DND-41 (cell line): ENCODE data around the gene RUNX2.
"Not testable (repeated sequence)": the region's sequence is repeated elsewhere in the genome, so short reads cannot be mapped to it uniquely, and the experiment has no call there.

ENCODE experiments used
- ATAC-seq: fragments of 200-7000 bp; cut with Tn5 transposase; 3 replicates; pipeline ENCODE4 v1.9.1; 2021; ENCODE audit warnings: low read depth; ENCODE audit not compliant: insufficient read depth
- DNase-seq: peaks from one replicate; pipeline ENCODE4 v3.0.0-alpha.2; 2020
- H2AFZ ChIP-seq: 2 replicates; pipeline ENCODE4 v1.6.0; 2012; ENCODE audit warnings: low read depth, low read length
- H3K27ac ChIP-seq: 2 replicates; pipeline ENCODE4 v1.5.1; 2012; ENCODE audit warnings: low read length, inconsistent platforms
- H3K27me3 ChIP-seq: fragments of 200-600 bp; sonication (generic); 2 replicates; pipeline ENCODE4 v1.6.0; 2012; ENCODE audit warnings: low read length, mild to moderate bottlenecking, inconsistent platforms; ENCODE audit not compliant: insufficient read depth, poor library complexity
- H3K36me3 ChIP-seq: 2 replicates; pipeline ENCODE4 v1.5.1; 2012; ENCODE audit warnings: low read length, inconsistent platforms; ENCODE audit not compliant: insufficient read depth
- H3K4me1 ChIP-seq: 2 replicates; pipeline ENCODE4 v1.5.1; 2012; ENCODE audit warnings: mild to moderate bottlenecking, low read length; ENCODE audit not compliant: insufficient read depth
- H3K4me2 ChIP-seq: 2 replicates; pipeline ENCODE4 v1.6.0; 2012; ENCODE audit warnings: mild to moderate bottlenecking, moderate library complexity, low read length, inconsistent platforms; ENCODE audit not compliant: insufficient read depth
- H3K4me3 ChIP-seq, 2 experiments: fragments of 200-600 bp in 1 of 2; shearing (Covaris generic) in 1 of 2; 2 replicates each; pipeline ENCODE4 v1.5.1; 2012 to 2016; ENCODE audit warnings: inconsistent platforms in 2 of 2, low read length in 2 of 2, mild to moderate bottlenecking in 2 of 2, low read depth in 1 of 2, moderate library complexity in 1 of 2
- H3K79me2 ChIP-seq: 2 replicates; pipeline ENCODE4 v1.6.0; 2012; ENCODE audit warnings: low read length, inconsistent platforms; ENCODE audit not compliant: insufficient read depth
- H3K9ac ChIP-seq: 2 replicates; pipeline ENCODE4 v1.6.0; 2012; ENCODE audit warnings: low read depth, mild to moderate bottlenecking, inconsistent platforms, low read length, moderate library complexity
- H3K9me3 ChIP-seq: 2 replicates; pipeline ENCODE4 v1.5.1; 2012; ENCODE audit warnings: low read length, moderate library complexity, mild to moderate bottlenecking, inconsistent platforms; ENCODE audit not compliant: insufficient read depth, severe bottlenecking
- H4K20me1 ChIP-seq: 2 replicates; pipeline ENCODE4 v1.6.0; 2012; ENCODE audit warnings: low read length; ENCODE audit not compliant: insufficient read depth
- CTCF ChIP-seq: IDR thresholded peaks from 2 replicates; pipeline ENCODE4 v1.5.1; 2012; ENCODE audit warnings: borderline replicate concordance, low read length, moderate library complexity, mild to moderate bottlenecking; ENCODE audit not compliant: poor library complexity, severe bottlenecking; ENCODE audit errors: extremely low read depth
- EZH2 ChIP-seq: IDR thresholded peaks from 3 replicates; pipeline ENCODE4 v1.6.1; 2012; ENCODE audit warnings: borderline replicate concordance, low read depth, mild to moderate bottlenecking, moderate library complexity, low read length, inconsistent platforms; ENCODE audit not compliant: severe bottlenecking

Gene RUNX2

DNA sequence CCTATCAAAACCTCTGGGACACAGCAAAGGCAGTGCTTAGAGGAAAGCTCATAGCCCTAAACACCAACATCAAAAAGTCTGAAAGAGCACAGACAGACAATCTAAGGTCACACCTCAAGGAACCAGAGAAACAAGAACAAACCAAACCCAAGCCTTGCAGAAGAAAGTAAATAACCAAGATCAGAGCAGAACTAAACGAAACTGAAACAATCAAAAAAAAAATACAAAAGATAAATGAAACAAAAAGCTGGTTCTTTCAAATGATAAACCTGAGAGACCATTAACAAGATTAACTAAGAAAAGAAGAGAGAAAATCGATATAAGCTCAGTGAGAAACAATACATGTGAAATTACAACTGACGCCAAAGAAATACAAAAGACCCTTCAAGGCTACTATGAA, 34.8 kb upstream of the RUNX2 start:
- H3K27ac ChIP-seq, result peak overlapping the region; percentile 2; the same call in 1 of the 2 replicates
- peaks cover 7% of the 10 kb centered on the region; the same call in 1 of the 2 replicates for H3K79me2 ChIP-seq
- TF ChIP-seq CTCF (no peak), EZH2 (no peak)
- peaks cover 3% of the 10 kb centered on the region for H3K9me3 ChIP-seq
- H3K4me3 ChIP-seq, result no peak overlapping the region
- no peaks in the 10 kb centered on the region for H4K20me1 ChIP-seq
- no peak overlapping the region for H2AFZ ChIP-seq
- H3K36me3 ChIP-seq, result no peaks in the 10 kb centered on the region
- H3K4me1 ChIP-seq, result peaks cover 31% of the 10 kb centered on the region
- H3K9ac ChIP-seq, result no peak overlapping the region
- H3K27me3 ChIP-seq, result no peaks in the 10 kb centered on the region
- H3K4me2 ChIP-seq, result no peak overlapping the region
- ATAC-seq (no peak), DNase-seq (no peak)

GRCh38 chr6:45294065-45294701, 33.9 kb upstream of the RUNX2 start:
- not testable (repeated sequence) for H3K36me3 ChIP-seq, H2AFZ ChIP-seq

GRCh38 chr6:45297320-45297719, 30.8 kb upstream of the RUNX2 start:
- H3K9me3 ChIP-seq, result peaks cover 3% of the 10 kb centered on the region
- no peak for TF ChIP-seq EZH2
- TF ChIP-seq CTCF, result no peak
- no peak overlapping the region for H3K9ac ChIP-seq
- H3K4me2 ChIP-seq, result no peak overlapping the region
- no peaks in the 10 kb centered on the region for H3K27me3 ChIP-seq
- H3K79me2 ChIP-seq, result no peaks in the 10 kb centered on the region
- H3K36me3 ChIP-seq, result no peaks in the 10 kb centered on the region
- ATAC-seq (no peak), DNase-seq (no peak)
- no peak overlapping the region for H3K4me3 ChIP-seq
- H3K27ac ChIP-seq, result no peak overlapping the region
- H3K4me1 ChIP-seq, result peaks cover 25% of the 10 kb centered on the region
- H2AFZ ChIP-seq, result no peak overlapping the region
- no peaks in the 10 kb centered on the region for H4K20me1 ChIP-seq

More at GRCh38 chr6:45294065-45294701, 33.9 kb upstream of the RUNX2 start:
- H4K20me1 ChIP-seq, H3K9me3 ChIP-seq, H3K4me3 ChIP-seq, H3K9ac ChIP-seq, H3K79me2 ChIP-seq, DNase-seq, H3K27me3 ChIP-seq: not testable (repeated sequence)
- peak; percentile 49; the same call in 1 of the 3 replicates for ATAC-seq
- H3K4me1 ChIP-seq, result peaks cover 31% of the 10 kb centered on the region
- H3K4me2 ChIP-seq, result peak overlapping the region; percentile 41
- H3K27ac ChIP-seq, result peak overlapping the region; percentile 11

GRCh38 chr6:45299096-45299581, 29.0 kb upstream of the RUNX2 start:
- DNase-seq, result no peak
- no peak overlapping the region for H2AFZ ChIP-seq
- H3K4me3 ChIP-seq, result no peak overlapping the region
- no peak overlapping the region for H3K4me2 ChIP-seq
- H3K9me3 ChIP-seq, result no peaks in the 10 kb centered on the region
- no peaks in the 10 kb centered on the region for H4K20me1 ChIP-seq
- no peak for ATAC-seq
- H3K9ac ChIP-seq, result no peak overlapping the region
- peaks cover 20% of the 10 kb centered on the region for H3K4me1 ChIP-seq
- H3K36me3 ChIP-seq, result no peaks in the 10 kb centered on the region
- H3K27ac ChIP-seq, result no peak overlapping the region
- no peaks in the 10 kb centered on the region for H3K79me2 ChIP-seq
- TF ChIP-seq EZH2, result no peak
- H3K27me3 ChIP-seq, result no peaks in the 10 kb centered on the region
